ENCODE results near the gene CD55. TPM values are rescaled to one million over a fixed set of nuclear protein-coding genes. Genes with fewer than 3 reads are reported as not detected.

The CD55 gene
- total and polyA plus RNA-seq, 12 donors: 76.1 to 600 (median 244) TPM

DNA sequence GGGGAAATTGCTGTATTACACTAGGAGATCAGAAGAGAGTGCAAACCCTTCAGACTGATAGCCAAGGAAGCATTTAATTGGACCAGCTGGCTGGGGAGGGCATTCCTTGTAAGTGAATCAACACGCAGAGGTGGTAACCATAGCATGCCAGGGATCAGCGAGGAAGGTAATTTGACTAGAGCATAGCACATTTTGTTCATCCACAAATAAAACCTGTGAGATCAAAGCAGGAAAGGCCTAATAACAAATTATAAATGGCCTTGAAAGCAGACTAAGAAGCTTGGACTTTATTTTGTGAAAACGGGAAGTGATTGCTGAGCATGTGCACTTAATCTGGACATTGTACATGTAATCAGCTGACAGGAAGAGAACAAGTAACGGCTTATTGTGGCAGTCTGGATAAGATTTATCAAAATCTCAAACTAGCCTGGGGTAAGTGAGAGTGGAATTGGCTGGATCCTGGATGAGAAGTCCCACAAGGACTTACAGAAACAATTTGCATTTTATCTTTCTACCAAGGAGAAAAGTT is 11.7 kb upstream of the CD55 start:
- intact Hi-C loops (cut with DNase I): no loop called here
- peaks cover 23 to 48% of the 10 kb centered on the region in 2 donors for H3K4me1 ChIP-seq (replicated peaks in 1 of 2)
- no peaks in the 10 kb centered on the region for H3K9me3 ChIP-seq (replicated peaks in 1 of 3)
- H3K27me3 ChIP-seq: no peaks in the 10 kb centered on the region
- TF ChIP-seq POLR2A (IDR thresholded peaks at IDR 0.05): peak in 1 of 2 donors; percentile 27
- TF ChIP-seq, protein P1, sequence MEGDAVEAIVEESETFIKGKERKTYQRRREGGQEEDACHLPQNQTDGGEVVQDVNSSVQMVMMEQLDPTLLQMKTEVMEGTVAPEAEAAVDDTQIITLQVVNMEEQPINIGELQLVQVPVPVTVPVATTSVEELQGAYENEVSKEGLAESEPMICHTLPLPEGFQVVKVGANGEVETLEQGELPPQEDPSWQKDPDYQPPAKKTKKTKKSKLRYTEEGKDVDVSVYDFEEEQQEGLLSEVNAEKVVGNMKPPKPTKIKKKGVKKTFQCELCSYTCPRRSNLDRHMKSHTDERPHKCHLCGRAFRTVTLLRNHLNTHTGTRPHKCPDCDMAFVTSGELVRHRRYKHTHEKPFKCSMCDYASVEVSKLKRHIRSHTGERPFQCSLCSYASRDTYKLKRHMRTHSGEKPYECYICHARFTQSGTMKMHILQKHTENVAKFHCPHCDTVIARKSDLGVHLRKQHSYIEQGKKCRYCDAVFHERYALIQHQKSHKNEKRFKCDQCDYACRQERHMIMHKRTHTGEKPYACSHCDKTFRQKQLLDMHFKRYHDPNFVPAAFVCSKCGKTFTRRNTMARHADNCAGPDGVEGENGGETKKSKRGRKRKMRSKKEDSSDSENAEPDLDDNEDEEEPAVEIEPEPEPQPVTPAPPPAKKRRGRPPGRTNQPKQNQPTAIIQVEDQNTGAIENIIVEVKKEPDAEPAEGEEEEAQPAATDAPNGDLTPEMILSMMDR (IDR thresholded peaks at IDR 0.05): no peak
- peak; percentile 45 to 83 (median 70) for DNase-seq
- WGBS, 4 donors: 18 to 28% (median 20%) methylated on average over 4 of the region's 4 CpGs
- H3K27ac ChIP-seq: peak overlapping the region; percentile 5 to 81 (median 70)
- peak overlapping the region in 1 of 4 donors; percentile 38 for H3K4me3 ChIP-seq
- H3K36me3 ChIP-seq (replicated peaks in 1 of 2): no peaks in the 10 kb centered on the region

DNA sequence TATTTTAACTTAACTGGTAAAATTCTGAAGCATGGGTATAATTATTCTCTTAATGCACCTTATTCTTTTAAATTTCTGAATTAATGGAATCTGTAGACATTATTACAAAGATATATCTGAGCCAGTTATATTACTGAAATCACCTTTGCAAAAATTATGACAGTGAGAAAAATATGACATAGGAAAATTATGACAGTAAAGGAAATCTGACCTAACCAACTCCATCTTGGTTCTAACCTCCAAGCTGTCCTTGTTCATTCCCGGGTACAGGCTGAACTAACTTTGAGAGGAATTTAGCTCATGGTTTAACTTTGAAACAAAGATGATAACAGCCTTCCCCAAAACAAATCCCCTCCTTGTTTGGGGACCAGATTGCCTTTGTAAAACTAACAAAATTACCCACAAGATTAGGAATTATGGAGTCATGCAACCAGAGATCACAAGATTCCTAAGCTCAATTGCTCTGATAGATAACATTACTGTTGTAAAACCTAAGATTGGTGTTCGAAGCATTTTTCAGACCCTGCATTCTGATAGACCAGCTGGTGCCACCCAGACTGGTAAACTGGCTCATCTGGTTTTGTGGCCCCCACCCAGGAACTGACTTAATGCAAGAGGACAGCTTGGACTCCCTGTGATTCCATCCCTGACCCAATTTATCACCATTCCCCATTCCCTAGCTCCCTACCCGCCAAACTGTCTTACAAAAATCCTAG is 9.4 kb upstream of the CD55 start:
- intact Hi-C loops (cut with DNase I): no loop called here
- no peaks in the 10 kb centered on the region for H3K27me3 ChIP-seq
- TF ChIP-seq, protein P1 (IDR thresholded peaks at IDR 0.05): no peak
- TF ChIP-seq POLR2A (IDR thresholded peaks at IDR 0.05): no peak
- WGBS, 4 donors: 73 to 81% (median 77%) methylated on average over 3 of the region's 3 CpGs
- no peaks in the 10 kb centered on the region for H3K36me3 ChIP-seq (replicated peaks in 1 of 2)
- peaks cover 25 to 54% of the 10 kb centered on the region in 2 donors for H3K4me1 ChIP-seq (replicated peaks in 1 of 2)
- no peaks in the 10 kb centered on the region for H3K9me3 ChIP-seq (replicated peaks in 1 of 3)
- no peak for DNase-seq
- H3K27ac ChIP-seq: peak overlapping the region in 1 of 5 donors; percentile 13
- H3K4me3 ChIP-seq: no peak overlapping the region

DNA sequence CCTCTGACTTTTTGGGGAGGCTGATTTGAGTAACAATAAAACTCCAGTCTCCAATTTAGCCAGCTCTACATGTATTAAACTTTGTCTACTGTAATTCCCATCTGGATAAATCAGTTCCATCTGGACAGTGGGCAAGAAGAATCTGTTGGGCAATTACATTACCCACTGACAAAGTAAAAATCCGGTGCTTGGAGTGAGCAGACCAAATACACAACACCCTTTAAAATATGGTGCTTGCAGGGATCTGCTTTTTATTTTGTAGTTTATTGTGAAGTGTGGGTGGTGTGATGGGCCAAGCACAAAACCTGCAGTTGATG is 8.9 kb upstream of the CD55 start:
- Histone ChIP-seq H3K4me1 (replicated peaks in 1 of 2) (peaks cover 30 to 59% of the 10 kb centered on the region in 2 donors), H3K27me3 (no peaks in the 10 kb centered on the region), H3K36me3 (replicated peaks in 1 of 2) (no peaks in the 10 kb centered on the region), H3K4me3 (no peak overlapping the region), H3K27ac (peak overlapping the region in 1 of 5 donors; percentile 13), H3K9me3 (replicated peaks in 1 of 3) (no peaks in the 10 kb centered on the region)
- intact Hi-C loops (cut with DNase I): no loop called here
- 79 to 94% (median 90%) methylated on average over 1 of the region's 1 CpG for WGBS, 4 donors
- TF ChIP-seq, protein P1 (IDR thresholded peaks at IDR 0.05): no peak
- no peak for TF ChIP-seq POLR2A (IDR thresholded peaks at IDR 0.05)
- DNase-seq: no peak

DNA sequence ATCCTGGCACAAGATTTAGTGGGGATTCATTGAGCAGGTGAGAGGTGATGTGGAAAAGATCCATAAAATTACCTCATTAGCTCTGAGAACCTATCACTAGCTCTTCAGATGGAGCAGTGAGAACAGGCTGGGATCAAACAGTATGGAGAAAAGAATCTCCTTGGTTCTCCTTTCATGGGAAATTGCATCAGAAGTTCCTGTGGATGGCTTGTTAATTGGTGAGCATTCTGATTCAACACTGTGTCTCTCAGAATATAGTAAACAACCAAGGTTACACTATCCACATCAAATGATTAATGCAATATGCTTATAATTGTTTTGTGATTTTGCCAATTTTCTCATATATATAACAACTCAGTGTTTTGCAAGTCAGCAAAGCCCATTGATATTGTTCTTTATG is 8.3 kb upstream of the CD55 start:
- no peaks in the 10 kb centered on the region for H3K36me3 ChIP-seq (replicated peaks in 1 of 2)
- TF ChIP-seq POLR2A (IDR thresholded peaks at IDR 0.05): no peak
- TF ChIP-seq, protein P1 (IDR thresholded peaks at IDR 0.05): no peak
- intact Hi-C loops (cut with DNase I): no loop called here
- H3K27ac ChIP-seq: peak overlapping the region in 1 of 5 donors; percentile 6
- H3K4me3 ChIP-seq: no peak overlapping the region
- H3K4me1 ChIP-seq (replicated peaks in 1 of 2): peaks cover 35 to 65% of the 10 kb centered on the region in 2 donors
- H3K9me3 ChIP-seq (replicated peaks in 1 of 3): no peaks in the 10 kb centered on the region
- no peaks in the 10 kb centered on the region for H3K27me3 ChIP-seq
- DNase-seq: no peak

Measured in adrenal gland (tissue), 12 donors.